GM19452 (cell line): ENCODE measurements around the gene PADI4.

Source experiments
- ATAC-seq: cut with Tn5 transposase; IDR thresholded peaks from one replicate; pipeline ENCODE4 v1.9.1; 2021; ENCODE audit not compliant: unreplicated experiment

Gene PADI4

GRCh38 chr1:17282836-17283235 is 25.2 kb upstream of the PADI4 start:
- ATAC-seq: no peak

GRCh38 chr1:17286646-17287045 is 21.4 kb upstream of the PADI4 start:
- no peak for ATAC-seq

DNA sequence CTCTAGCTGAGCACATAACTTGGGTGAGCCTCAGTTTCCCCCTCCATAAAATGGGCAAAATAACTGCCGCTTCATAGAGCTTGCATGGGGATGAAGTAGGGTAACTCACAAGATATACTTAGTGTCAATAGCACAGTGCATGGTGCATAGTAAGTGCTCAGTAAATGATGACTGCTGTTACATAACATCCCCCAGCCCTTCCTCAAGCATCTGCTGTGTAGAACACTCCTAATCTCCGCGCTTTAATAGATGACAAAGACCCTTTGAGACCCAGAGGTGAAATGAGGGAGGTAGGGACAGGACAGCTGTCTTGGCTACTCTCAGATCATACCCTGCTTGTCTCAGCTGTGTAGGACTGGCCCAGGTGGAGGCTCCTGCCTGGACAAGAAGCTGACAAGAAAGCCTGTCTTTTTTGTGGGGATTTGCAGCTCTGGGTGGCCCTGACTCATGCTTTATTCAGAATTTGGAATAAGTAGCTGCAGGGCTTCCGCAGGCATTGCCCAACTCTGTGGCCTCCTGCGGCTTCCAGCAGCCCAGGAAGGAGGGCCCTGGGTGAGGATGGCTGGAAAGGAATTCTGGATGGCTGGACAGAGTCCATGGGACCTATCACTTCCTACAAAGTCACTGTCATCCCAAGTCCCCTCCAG is 20.7 kb upstream of the PADI4 start:
- ATAC-seq: no peak

GRCh38 chr1:17289721-17290120 is 18.3 kb upstream of the PADI4 start:
- ATAC-seq: no peak

DNA sequence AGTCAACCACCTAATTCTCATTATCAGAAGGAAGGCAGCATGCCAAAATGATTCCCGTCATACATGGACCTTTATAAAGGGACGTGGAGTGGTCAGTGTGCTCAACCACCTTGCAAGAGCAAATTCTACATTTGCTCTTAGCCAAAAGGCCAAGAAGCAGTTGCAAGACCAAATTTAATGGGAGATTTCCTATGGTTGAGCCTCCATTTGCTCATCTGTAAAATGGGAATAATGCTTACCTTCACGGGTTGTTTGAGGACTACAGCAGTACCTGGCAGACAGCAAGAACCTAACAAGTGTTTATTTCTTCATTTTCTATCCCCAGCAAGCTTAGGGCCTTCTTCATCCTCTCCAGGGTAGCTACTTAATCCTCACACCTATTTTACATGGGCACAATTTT is 17.4 kb upstream of the PADI4 start:
- no peak for ATAC-seq

- no peak for ATAC-seq
Measured at GRCh38 chr1:17292299-17293160, 15.5 kb upstream of the PADI4 start.

DNA sequence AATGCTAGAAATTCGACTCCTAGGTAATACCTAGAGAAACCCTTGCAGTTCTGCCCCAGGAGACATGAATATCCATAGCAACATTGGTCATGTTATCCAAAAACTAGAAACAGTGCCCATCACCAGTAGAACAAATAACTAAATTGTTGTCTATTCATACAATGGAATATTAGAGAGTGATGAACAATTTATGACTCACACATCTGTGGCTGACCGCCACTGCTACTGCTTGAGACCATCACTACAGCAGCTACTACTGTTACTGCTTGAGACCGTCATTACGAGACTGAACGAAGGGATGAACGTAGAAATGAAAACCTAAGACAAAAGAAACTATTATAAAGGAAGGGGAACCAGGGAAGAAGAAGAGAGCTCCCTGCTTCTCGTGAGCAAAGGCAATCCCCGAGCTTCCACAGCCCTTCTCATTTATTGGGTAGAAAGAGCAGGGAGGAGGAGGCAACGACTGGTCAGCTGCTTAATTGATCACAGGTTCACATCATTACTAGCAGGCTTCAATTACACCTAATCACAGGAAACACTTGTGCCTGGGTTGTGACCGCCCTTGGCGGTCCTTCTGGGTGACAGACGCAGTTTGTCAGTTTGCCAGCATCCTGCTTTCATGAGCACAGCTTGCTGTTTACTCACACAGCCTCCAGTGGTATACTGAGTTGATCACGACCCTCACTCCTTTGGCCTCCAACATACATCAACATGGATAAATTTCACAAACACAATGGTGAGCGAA is 14.1 kb upstream of the PADI4 start:
- no peak for ATAC-seq

- ATAC-seq: no peak
Measured at GRCh38 chr1:17295292-17295691, 12.7 kb upstream of the PADI4 start.

DNA sequence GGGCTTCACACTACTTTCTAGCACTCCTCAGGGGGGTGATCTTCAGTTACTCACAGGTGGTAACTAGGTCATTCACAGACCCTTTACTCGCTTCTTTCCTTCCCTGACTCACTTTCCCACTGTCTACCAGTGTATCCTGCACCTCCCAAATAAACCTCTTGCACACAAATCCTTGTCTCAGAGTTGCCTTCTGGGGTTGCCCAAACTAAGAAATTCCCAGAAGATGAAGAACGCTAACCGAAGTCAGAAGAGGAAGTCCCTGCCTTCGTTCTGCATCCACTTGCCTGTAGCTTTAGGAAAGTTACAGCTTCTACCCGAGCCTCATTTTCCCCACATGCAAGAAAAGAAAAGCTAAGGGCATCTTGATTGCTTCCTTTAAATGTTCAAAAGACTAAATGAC is 11.9 kb upstream of the PADI4 start:
- ATAC-seq: no peak

- no peak for ATAC-seq
Measured at GRCh38 chr1:17297991-17298390, 10.0 kb upstream of the PADI4 start.

DNA sequence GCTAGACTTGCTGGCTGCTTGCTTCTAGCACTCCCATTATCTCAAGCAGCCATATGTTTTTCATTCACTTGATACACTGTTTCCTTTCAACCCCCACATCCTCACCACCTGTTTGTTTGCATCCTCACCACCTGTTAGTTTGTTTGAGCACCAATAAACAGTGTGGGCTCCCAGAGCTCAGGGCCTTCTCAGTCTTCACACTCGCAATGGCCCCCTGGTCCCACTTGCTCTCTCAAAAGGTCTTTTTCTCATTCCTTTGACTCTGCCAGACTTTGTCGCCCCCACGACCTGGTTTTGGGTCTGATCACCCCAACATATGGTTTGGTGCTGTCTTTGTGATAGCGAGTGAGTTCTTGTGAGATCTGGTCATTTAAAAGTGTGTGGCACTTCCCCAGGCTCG is 6.2 kb upstream of the PADI4 start:
- no peak for ATAC-seq

- no peak for ATAC-seq
Measured at GRCh38 chr1:17304151-17304825, 3.7 kb upstream of the PADI4 start.

- no peak for ATAC-seq
Measured at GRCh38 chr1:17304826-17305175, 3.2 kb upstream of the PADI4 start.

DNA sequence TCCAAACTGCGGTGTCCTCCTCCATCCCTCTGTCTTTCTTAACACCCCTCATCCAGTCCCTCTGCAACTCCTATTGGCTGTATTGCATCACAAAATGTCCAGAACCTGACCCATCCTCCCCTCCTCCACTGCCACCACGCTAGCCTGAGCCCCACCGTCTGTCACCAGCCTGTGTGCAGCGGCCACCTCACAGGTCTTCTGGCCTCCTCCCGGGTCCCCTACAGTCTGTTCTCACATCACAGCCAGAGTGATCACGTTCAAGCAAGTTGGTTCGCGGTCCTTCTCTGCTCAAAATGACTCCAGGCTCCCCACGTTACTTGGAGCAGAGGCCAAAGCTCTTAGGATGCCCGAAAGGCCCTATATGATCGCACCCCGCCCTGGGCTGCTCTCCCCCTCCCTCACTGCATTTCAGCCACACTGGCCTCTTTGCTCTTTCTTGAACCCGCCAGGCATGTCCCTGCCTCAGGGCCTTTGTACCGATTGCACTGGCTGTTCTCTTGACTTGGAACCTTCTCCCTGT is 2.4 kb upstream of the PADI4 start:
- ATAC-seq: no peak

DNA sequence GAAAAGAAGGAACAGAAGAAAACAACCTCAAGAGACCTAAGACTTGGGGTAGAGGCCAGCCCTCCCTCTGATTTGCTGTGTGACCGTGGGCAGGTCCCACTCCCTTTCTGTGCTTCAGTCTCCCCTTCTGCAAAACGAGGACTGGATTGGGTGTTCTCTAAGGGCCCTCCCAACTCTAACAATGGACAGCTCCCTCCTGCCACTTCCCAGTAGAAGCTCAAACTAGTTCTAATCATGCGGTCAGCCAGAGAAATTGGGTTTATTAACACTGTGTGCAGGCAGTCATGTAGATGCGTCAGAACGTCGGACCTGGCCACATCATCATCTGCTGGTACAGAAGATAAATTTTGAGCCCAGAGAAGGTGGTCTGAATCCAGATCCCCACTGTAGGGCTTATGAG is 1.6 kb upstream of the PADI4 start:
- ATAC-seq: no peak

GRCh38 chr1:17306921-17307320 is 1.1 kb upstream of the PADI4 start:
- ATAC-seq: no peak

DNA sequence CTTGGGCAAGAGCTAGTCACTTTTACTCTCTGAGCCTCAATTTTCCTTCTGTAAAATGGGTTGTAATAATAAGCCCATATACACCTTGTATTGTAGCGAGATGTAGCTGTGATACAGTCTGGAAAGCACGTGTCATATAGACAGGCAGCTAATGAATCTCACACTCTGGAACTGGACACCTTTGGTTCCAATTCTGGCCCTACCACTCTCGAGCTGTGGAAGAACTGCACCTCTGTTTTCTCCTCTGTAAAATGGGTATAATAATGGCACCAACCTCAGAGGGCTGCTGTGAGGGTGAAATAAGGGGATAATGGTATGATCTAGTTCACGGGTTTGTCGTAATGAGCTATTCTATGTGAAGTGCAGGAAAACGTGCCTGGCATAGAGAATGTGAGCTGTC is 668 bp upstream of the PADI4 start:
- no peak for ATAC-seq

DNA sequence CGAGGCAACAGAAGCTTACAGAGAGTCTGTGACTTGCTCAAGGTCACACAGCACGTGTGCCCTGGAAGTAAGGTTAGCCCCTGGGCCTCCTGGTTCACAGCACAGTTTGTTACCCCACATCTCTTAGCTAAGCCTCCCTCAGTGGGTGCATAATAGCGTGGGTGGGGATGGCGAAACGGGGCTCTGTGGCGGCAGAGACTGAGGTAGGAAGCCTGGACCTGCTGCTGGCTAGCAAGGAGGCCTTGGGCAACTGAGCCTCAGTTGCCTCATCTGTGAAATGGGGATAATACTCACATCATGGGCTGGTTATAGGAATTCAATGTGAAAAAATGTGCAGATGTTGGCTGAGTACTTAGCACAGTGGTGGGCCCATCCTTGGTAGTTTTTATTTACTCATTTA is 596 bp downstream of the PADI4 start:
- ATAC-seq: no peak

DNA sequence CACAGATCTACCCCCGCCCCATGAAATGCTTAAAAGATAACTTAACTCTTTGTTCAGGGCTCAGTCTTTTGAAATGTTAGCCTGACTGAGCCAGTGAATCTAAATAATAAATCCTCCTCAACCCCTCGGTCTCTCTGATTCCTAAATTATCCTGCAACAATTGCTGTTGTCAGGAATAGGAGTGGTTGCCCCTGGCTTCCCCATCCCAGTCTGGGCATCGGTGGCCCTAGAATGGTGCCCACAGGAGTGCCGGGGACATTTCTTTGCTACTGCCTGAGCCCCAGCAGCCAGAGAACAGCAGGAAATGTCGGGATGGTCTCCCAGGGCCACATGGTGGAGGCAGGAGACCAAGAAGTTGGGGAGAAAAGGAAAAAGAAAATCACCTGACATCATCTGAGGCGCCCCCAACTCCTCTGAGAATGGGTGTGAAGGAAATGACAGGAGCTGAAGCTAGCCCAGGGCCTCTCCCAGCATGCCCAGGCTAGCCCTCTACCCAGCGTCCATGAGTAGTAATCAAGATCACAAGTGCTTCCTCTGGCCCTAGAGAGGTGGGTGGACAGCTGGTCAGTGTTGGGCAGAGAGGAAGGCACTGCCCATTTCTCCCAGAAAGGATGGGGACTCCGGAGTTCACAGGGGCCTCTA is 1.6 kb downstream of the PADI4 start:
- no peak for ATAC-seq

DNA sequence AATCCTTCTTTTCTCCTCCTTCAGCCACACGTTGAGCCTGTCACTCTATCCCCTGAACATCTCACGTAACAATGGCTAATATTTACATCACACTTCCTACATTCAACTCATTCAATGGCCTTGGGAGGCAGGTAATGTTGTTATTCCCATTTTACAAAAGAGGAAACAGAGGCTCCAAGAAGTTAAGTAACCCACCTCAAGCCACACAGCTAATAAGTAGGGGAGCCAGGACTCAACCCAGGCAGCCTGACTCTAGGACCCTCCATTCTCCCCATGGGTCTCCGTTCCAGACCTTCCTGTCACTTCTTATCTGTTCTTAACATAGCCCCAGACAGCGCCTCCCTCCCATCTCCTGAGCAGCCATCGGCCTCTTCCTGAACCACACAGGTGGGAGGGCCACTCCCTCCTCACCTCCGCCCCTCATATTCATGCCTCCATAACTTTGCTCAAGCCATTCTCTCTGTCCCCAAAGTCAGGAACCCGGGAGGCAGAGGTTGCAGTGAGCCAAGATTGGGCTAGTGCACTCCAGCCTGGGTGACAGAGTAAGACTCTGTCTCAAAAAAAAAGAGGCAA is 2.2 kb downstream of the PADI4 start:
- ATAC-seq: no peak
